Embryonic facial prominence (tissue), 1 donor: Measurements from ENCODE around the gene IP6K2.
"Not testable (repeated sequence)": the region's sequence is repeated elsewhere in the genome, so short reads cannot be mapped to it uniquely, and the experiment has no call there.

Source experiments
- DNase-seq: peaks from one replicate; pipeline ENCODE4 v3.0.0-alpha.2; 2016; ENCODE audit errors: extremely low spot score

The IP6K2 gene, protein sequence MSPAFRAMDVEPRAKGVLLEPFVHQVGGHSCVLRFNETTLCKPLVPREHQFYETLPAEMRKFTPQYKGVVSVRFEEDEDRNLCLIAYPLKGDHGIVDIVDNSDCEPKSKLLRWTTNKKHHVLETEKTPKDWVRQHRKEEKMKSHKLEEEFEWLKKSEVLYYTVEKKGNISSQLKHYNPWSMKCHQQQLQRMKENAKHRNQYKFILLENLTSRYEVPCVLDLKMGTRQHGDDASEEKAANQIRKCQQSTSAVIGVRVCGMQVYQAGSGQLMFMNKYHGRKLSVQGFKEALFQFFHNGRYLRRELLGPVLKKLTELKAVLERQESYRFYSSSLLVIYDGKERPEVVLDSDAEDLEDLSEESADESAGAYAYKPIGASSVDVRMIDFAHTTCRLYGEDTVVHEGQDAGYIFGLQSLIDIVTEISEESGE

DNA sequence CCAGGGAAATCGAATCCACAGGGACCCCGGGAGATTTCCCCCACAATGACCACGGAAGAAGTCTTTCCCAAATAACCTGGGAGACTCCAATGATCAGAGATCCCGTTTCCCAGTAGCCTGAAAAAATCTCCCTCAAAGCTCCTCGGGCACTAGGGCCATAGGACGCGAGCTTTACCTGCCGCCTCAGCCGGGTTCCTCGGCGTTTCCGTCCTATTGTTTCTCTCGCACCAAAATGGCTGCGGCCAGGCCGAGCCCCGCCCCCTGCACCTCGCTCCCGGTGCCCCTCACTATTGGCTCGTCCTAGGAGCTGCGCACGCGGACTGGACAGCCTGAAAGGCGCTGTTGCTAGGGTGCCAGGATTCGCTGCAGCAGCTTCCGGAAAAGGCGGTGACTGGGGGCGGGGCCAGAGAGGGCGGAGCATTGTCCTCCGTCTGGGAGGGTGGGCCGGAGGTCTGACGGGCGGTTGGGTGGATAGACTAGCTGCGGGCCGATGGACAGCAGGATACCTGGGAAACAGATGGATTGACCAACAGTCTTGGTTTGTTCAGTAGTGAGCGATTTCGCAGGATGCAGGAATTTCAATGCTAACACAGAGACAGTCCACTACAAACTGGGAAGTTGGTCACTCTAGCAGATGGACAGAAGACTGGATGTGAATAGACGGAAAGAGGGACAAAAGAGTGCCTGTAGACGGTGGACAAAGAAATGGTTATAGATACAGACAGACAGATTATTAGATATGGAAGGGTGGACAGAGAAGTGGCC, at the start of gene IP6K2:
Gene IP6K2, minus strand, starts transcription at position 240 of the 765 bp plus-strand sequence. CDS start 21,930 bp downstream, outside the sequence.
- DNase-seq = peak; percentile 98

DNA sequence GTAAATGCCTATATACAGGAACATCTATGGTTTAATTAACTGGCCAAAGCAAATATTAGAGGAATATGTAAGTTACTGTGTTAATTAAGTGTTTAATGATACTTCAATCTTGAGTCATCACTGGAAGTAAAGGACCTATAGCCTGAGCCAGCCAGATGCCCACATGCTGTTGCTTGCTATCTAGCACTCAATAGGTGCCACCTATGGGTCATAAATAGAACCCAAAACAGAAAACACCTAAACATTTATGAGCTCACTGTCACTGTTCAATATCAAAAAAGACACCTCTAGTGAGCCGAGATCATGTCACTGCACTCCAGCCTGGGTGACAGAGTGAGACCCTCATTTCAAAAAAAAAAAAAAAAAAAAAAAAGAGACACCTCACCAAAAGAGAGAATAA, 48.4 kb upstream of the IP6K2 start:
- DNase-seq = no peak

DNA sequence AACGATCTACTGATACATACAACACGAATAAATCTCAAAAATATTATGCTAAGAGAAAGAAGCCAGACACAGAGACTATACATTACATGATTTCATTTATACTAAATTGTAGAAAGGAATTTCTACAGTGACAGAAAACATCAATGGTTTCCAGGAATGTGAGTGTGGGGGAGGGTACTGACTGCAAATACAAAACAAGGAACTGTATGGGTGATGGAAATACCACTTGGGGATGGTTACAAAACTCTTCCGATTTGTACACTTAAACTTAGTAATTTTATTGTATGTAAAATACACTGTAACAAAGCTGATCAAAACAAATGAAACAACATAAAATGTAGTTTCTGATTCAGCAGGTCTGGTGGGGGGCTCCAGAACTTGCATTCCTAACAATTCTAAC, 45.8 kb upstream of the IP6K2 start:
- DNase-seq = no peak

DNA sequence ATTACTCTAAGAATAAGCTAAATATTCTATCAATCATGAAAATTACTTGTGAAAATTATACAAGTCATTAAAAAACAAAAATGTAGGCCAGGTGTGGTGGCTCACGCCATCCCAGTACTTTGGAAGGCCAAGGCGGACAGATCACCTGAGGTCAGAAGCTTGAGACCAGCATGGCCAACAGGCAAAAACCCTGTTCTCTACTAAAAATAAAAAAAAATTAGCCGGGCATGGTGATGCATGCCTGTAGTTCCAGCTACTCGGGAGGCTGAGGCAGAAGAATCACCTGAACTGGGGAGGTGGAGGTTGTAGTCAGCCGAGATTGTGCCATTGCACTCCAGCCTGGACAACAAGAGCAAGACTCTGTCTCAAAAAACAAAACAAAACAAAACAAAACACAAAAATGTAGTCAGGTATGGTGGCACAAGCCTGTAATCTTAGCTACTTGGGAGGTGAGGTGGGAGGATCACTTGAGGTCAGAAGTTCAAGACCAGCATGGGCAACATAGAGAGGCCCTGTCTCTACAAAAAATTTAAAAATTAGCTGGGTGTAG, 43.0 kb upstream of the IP6K2 start:
- not testable (repeated sequence) for DNase-seq

DNA sequence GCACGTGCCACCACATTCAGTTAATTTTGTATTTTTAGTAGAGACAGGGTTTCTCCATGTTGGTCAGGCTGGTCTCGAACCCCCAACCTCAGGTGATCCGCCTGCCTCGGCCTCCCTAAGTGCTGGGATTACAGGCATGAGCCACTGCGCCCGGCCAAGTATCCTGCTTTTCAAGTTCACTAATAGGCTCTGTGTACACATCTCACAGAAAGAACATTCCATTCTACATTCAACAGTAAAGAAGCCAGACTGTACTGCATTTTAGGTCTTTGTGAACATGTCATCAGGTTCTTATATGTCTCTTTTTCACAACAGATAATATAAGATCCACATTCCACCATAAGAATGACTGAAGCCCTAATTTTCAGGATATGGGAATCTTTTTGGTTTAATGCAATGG, 42.5 kb upstream of the IP6K2 start:
- DNase-seq = not testable (repeated sequence)

DNA sequence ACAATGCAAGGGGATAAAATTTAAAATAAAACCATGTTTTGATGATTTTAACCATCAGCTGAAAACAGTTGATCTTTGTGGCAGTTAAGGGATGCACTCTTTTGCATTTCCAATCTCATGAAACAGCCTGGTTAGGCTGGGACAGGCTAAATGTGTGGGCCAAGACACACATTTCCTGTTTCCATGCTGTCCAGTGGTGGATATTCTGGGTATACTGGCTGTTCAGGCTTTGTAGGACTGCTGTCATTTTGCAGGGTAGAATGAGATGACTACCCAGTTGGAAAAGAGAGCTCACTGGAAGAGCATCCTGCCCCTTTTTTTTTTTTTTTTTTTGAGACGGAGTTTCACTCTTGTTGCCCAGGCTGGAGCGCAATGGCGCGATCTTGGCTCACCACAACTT, 42.0 kb upstream of the IP6K2 start:
- DNase-seq = no peak

DNA sequence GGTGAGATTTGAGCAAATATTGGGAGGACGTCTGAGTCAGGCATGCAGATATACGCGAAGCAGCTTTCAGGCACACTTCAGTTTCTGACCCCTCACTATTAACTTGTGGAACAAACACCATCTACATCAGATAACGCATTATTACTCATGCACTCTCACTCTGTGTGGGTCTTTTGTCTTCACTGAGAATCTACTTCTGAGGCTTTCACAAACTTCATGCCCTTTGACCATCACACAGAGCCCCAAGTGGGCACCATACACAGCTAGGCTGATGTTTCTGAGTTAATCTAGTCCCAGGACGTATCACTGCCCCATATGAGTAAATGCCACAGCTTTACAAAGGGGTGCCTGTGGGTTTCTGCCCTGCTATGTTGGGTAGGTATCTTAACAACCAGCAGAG, 39.6 kb upstream of the IP6K2 start:
- no peak for DNase-seq

DNA sequence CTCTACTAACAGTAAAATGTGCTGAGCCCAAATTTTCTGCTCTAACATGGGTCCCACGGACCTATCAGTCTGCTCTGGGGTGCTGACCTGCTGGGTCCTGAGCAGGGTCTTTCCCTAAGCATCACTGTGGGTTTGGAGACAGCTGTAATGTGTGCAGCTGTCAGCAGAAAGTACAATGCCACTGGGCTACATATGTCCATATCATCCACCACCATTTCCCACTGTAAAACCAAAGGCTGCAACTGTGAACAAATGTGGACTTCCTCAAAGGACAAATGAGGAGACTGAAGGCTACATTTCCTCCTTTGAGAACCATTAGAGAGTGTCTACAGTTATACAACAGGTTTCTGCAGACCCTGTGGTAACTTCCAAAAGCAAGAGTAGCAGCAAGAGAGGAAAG, 33.8 kb upstream of the IP6K2 start:
- no peak for DNase-seq

DNA sequence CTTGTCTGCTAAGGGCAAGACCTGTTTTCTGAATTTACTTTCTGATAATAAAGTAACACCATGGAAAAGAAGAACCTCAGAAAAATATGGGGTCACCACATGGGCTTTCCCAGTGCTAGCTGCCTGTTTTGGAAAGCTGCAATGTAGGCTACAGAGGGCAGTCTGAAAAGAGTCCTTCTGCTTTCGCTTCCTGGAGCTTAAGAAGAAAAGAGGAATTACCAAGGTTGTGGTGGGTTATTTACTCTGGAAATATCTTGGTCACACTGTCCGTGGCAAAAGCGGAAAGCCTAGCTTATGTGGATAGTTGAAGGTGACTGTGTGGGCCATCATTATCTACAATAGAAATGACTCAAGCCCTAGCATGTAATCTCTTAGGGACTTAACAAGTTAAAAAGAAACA, 31.7 kb upstream of the IP6K2 start:
- no peak for DNase-seq

DNA sequence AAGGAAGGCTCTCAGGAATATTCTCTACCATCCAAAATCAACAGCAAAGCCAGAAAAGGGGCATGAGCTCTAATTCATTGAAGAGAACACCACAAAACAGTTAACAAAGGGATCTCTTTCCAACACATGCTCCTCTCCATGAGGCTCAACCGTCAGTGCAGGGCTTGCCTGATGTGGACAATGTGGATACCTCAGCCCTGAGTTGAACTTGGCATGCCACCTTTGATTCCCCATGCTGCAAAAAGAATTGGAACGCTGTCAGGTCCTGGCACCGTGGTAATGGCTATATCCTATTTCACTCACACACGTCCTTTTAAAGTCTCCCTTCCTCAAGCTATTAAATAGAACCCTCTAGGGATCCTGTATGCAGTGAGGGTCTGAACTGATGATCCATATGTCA, 30.7 kb upstream of the IP6K2 start:
- no peak for DNase-seq

DNA sequence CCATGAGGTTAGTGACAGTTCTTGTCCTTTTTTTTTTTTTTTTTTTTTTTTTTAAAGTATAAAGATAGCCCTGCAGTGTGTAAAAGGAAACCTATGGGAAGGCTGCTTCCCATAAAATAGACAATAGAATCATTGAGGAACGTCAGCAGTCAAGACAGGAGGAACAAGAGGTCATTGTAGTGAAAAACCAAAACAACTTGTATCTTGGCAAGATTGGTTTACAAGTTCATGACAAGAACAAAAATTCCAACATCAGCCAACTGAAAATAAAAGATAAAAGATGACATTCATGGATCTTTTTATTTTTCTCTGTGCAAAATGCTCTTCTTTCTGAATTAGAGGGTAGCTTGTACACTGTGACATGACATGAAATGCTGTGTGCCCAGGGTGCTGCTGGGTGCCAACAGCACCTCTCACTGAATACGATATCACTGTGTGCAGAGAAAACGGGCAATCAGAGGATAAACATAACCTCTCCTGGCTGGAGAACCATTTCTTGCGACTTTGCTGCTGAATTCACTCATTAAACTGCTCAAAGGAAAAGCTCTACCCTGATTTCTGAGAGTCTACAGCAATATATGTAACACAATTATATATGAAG, 30.1 kb upstream of the IP6K2 start:
- no peak for DNase-seq

DNA sequence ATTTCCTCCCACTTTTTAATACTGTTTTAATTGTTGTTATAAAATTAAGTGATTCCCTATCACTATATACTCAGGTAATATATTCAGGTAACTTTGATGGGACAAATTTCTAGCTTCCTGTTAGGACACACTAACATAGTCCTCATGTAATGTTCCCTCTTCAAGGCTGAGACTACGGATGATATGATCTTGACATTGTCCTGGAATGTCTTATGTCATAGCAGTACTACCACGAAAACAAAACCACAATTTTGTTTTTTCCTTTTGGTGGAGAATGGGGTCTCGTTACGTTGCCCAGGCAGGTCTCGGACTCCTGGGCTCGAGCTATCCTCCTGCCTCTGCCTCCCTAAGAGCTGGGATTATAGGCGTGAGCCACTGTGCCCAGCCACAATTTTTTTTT, 26.8 kb upstream of the IP6K2 start:
- DNase-seq = no peak

DNA sequence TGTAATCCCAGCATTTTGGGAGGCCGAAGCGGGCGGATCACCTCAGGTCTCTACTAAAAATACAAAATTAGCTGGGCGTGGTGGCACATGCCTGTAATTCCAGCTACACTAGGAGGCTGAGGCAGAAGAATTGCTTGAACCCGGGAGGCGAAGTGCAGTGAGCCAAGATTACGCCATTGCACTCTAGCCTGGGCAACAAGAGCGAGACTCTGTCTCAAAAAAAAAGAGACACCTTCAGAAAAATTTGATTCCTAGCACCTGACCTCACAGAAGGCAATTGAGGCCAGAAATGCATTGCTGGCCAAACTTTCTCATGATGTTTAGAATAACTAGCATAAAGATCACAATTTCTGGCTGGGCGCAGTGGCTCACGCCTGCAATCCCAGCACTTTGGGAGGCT, 24.2 kb upstream of the IP6K2 start:
- not testable (repeated sequence) for DNase-seq

DNA sequence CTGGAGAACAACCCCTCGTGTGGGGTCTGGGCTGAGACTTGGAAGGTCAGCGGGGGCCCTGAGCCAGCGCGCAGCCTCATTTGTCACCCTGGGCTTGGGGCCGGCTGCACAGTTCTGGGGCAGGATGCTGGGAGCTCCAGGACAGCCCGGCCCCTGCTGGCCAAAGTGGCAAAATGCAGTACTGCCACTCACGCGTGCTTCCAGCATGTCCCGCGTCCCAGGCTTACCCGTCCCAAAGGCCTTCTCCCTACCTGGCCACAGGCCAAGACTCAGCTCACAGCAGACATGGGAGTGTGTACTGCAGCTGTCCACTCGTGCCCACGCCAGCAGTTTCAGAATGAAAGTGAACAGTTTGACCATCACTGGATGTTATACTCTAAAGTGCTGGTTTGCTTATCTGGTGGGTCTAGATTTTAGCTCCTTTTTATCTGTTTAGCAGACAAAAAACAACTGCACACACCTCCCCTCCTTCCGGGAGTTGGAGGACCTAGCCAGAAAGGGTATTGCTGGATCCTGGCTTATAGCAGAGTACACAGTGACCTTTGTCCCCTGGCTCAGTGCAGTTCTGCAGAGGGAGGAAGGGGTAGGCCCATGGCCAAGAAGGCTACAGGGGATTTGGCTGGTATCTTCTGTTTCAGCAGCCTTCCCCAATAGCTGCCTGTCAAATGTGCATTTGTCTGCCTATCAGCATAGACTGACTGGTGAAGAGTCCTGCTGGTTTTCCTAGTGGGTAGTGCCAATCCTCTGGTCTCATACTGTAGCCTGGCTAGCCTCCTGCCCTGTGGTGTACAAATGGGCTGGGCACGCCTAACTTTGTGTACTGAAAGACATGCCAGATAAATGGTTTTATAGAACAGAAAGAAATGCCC, 23.2 kb upstream of the IP6K2 start:
- DNase-seq = no peak

DNA sequence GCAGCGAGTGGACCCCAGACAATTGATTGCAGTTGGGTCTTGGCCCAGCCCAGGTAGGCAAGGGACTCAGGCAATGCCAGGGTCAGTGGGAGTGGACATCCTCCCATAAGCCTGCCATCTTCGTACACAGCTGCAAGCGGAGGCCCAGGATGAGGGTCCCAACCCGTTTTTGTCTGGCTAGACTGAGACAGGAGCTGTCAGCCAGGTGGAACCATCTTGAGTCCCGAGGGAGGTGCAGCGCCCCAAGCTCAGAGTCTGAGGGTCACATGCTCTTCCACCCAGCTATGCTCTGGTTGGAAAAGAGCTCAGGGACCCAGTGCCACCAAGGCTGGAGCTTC, 22.6 kb upstream of the IP6K2 start:
- DNase-seq = no peak

DNA sequence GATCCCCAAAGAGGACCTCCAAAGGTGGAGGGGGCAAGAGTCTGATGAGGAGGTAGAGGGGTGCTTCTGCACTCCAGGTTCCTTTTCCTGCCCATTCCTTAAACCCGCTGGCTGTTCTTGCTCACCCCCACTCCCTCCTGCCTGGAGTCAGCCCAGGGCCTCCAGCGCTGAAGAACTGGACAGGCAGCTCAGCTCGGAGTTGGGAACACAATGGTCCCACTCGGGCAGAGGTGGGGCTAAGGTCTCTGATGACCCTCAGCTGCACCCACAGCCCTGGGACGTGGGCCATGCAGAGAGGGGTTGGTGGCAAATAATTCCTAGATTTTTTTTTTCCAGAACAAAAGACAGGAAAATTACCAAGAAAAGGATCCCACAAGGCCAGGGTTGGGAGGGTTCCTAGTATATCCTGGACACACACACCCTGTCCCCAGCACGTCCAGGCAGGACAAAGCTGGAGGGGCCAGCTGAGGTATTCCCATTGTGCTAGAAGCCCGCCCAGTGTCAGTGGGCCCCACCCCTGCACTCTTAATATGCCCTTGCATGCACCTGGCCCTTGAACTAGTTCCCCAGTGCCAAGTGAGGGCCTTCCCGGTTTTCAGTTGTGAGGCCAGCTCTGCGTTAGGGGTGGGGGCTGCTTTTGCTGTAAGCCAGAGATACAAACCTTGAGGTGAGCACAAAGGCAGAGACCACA, 22.1 kb upstream of the IP6K2 start:
- no peak for DNase-seq

DNA sequence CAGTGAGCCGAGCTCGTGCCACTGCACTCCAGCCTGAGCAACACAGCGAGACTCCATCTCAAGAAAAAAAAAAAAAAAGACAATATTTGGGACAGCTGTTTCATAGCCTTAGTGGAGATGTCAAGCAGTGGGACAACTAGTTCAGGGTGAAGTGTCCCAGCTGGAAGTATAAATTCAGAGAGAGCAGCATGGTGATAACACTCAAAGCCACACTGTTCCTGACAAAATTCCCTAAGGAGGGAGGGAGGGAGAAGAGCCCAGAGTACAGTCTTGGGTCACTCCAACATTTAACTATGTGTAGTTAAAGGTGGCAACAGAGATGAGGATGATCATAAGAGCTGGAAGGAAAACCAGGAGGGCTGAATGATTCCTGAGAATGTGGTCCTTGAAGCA, 21.1 kb upstream of the IP6K2 start:
- no peak for DNase-seq

DNA sequence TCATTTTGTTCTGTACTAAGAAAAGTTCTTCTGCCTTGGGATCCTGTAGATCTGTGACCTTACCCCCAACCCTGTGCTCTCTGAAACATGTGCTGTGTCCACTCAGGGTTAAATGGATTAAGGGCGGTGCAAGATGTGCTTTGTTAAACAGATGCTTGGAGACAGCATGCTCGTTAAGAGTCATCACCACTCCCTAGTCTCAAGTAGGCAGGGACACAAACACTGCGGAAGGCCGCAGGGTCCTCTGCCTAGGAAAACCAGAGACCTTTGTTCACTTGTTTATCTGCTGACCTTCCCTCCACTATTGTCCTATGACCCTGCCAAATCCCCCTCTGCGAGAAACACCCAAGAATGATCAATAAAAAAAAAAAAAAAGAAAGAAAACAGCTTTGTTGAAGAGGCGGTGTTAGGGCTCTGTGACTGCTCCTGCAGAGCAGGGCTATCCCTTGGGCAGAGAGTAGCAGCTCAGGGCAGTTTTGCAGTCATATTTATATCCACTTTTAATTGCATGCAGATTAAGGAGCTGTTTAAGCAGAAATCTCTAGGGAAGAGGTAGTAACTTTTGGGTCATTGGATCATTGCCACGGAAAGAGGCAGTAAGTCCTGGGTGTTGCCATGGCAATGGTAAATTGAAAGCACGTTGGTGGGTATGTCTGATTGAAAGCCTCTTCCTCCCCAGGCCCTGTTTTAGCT, 18.2 kb upstream of the IP6K2 start:
- peak; percentile 25 for DNase-seq

DNA sequence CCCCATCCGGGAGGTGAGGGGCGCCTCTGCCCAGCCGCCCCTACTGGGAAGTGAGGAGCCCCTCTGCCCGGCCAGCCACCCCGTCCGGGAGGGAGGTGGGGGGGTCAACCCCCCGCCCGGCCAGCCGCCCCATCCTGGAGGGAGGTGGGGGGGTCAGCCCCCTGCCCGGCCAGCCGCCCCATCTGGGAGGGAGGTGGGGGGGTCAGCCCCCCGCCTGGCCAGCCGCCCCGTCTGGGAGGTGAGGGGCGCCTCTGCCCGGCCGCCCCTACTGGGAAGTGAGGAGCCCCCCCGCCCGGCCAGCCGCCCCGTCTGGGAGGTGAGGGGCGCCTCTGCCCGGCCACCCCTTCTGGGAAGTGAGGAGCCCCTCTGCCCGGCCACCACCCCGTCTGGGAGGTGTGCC, 17.5 kb upstream of the IP6K2 start:
- not testable (repeated sequence) for DNase-seq

DNA sequence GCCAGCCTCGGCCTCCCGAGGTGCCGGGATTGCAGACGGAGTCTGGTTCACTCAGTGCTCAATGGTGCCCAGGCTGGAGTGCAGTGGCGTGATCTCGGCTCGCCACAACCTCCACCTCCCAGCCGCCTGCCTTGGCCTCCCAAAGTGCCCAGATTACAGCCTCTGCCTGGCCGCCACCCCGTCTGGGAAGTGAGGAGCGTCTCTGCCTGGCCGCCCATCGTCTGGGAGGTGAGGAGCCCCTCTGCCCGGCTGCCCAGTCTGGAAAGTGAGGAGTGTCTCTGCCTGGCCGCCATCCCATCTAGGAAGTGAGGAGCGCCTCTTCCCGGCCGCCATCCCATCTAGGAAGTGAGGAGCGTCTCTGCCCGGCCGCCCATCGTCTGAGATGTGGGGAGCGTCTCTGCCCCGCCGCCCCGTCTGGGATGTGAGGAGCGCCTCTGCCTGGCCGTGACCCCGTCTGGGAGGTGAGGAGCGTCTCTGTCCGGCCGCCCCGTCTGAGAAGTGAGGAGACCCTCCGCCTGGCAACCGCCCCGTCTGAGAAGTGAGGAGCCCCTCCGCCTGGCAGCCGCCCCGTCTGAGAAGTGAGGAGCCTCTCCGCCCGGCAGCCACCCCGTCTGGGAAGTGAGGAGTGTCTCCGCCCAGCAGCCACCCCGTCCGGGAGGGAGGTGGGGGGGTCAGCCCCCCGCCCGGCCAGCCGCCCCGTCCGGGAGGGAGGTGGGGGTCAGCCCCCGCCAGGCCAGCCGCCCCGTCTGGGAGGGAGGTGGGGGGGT, 16.9 kb upstream of the IP6K2 start:
- not testable (repeated sequence) for DNase-seq
